Erythroblast (primary cell): ENCODE measurements around the gene ERC2.

Experiments
- GATA1 ChIP-seq: IDR thresholded peaks from 2 replicates; pipeline ENCODE4 v1.6.1; 2011; ENCODE audit warnings: low read depth, mild to moderate bottlenecking, control low read depth, low read length, moderate library complexity
- POLR2A ChIP-seq: IDR thresholded peaks from 2 replicates; pipeline ENCODE4 v1.6.1; 2011; ENCODE audit warnings: mild to moderate bottlenecking, low read length

DNA sequence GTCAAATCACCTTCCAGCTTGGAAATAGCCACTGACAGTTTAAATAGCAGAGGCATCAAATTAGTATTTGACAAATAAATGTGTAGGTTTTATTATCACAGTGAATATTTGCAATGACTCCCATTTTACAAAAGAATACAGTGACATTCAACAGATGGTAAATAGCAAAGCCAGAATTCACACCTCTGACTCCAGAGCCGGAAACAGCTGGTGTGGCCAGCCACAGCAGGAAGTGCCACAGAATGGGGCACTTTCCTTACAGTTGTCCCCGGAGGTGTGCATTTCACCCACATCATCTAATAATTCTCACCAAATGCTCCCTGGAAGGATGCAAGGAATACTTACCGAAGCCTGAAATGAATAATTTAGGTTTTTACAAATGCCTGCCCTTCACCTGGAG is 685.5 kb downstream of the ERC2 start:
- TF ChIP-seq POLR2A (no peak), GATA1 (no peak)
